HL-60 (cell line): Measurements from ENCODE around the gene UBE2E1.
"Not testable (repeated sequence)": the region's sequence is repeated elsewhere in the genome, so short reads cannot be mapped to it uniquely, and the experiment has no call there.

ENCODE experiments used
- DNase-seq, 2 experiments: peaks; one replicate each; pipeline ENCODE4 v3.0.0-alpha.2; 2010 to 2020; ENCODE audit warnings: low read depth in 1 of 2, low spot score in 1 of 2
- H3K27ac ChIP-seq: fragments of 250-450 bp; sonication (Bioruptor Pico); replicated peaks from 2 replicates; pipeline ENCODE4 v1.5.1; 2020; ENCODE audit warnings: mild to moderate bottlenecking, moderate library complexity
- H3K27me3 ChIP-seq: fragments of 250-450 bp; sonication (Bioruptor Pico); 2 replicates; pipeline ENCODE4 v1.5.1; 2021; ENCODE audit warnings: mild to moderate bottlenecking, moderate library complexity; ENCODE audit not compliant: insufficient read depth, poor library complexity, severe bottlenecking
- H3K4me3 ChIP-seq: replicated peaks from 2 replicates; pipeline ENCODE4 v1.5.1; 2011; ENCODE audit warnings: mild to moderate bottlenecking, control low read depth, low read length; ENCODE audit not compliant: insufficient read depth
- GABPA ChIP-seq: IDR thresholded peaks from 2 replicates; pipeline ENCODE4 v1.6.1; 2012; ENCODE audit warnings: low read depth
- POLR2AphosphoS5 ChIP-seq: IDR thresholded peaks from 2 replicates; pipeline ENCODE4 v1.6.1; 2012; ENCODE audit warnings: low read depth
- SPI1 ChIP-seq: IDR thresholded peaks from 2 replicates; pipeline ENCODE4 v1.6.1; 2012; ENCODE audit warnings: low read depth, mild to moderate bottlenecking, borderline replicate concordance
- TF ChIP-seq, protein P1 (sequence below): IDR thresholded peaks from one replicate; pipeline ENCODE4 v1.5.1; 2011; ENCODE audit warnings: low read length, control low read depth, inconsistent platforms; ENCODE audit not compliant: insufficient read depth
- TF ChIP-seq, protein P2 (sequence below): IDR thresholded peaks from 2 replicates; pipeline ENCODE4 v1.6.1; 2012; ENCODE audit warnings: low read depth; ENCODE audit not compliant: insufficient replicate concordance

Gene UBE2E1

DNA sequence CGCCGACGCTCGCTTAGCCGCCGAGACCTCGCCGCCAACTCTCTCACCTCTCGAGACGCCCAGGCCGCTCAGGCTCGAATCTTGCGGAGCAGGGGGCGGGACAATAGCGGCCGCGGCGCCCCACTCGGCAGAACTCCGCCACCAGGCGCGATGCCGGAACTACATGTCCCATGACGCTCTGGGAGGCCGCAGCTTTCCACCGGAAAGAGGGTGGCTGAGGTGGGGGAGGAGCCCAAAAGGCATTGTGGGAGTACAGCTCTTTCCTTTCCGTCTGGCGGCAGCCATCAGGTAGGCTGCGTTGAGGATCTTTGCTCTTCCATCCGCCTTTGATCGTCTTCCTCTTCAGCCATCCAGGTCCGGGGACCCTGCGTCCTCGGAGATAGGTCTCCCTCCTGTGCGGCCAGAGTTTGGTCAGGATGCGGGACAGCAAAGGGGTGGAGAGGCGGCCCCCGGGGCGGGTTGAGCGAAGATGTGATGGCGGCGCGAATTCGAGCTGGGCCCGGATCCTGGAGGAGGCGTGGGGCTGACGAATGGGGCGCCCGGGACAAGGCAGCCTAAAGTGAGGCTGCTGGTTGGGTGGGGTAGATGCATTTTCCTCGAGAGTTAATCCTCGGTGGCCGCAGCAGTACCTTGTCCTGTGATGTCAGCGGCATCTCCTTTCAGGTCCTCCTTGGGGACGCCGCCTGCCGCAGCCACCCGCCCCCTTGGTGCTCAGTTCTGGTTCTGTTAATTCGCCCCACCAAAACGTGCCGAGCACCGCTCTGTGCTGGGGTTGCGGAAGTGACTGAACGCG is 111.3 kb downstream of the UBE2E1 start, which contains the start of the genes NKIRAS1 and RPL15:
Gene NKIRAS1, minus strand, starts transcription at position 105 of the 793 bp plus-strand sequence. CDS start 6,086 bp downstream, outside the sequence.
Gene RPL15, plus strand, starts transcription at position 247 of the 793 bp plus-strand sequence. CDS start 728 bp downstream, outside the sequence.
- TF ChIP-seq GABPA (peak; percentile 84), POLR2AphosphoS5 (peak; percentile 100), SPI1 (0 out of 2 replicates have a peak, but pooled peaks have one; percentile 61)
- TF ChIP-seq, protein P1, sequence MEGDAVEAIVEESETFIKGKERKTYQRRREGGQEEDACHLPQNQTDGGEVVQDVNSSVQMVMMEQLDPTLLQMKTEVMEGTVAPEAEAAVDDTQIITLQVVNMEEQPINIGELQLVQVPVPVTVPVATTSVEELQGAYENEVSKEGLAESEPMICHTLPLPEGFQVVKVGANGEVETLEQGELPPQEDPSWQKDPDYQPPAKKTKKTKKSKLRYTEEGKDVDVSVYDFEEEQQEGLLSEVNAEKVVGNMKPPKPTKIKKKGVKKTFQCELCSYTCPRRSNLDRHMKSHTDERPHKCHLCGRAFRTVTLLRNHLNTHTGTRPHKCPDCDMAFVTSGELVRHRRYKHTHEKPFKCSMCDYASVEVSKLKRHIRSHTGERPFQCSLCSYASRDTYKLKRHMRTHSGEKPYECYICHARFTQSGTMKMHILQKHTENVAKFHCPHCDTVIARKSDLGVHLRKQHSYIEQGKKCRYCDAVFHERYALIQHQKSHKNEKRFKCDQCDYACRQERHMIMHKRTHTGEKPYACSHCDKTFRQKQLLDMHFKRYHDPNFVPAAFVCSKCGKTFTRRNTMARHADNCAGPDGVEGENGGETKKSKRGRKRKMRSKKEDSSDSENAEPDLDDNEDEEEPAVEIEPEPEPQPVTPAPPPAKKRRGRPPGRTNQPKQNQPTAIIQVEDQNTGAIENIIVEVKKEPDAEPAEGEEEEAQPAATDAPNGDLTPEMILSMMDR: no peak
- TF ChIP-seq, protein P2, sequence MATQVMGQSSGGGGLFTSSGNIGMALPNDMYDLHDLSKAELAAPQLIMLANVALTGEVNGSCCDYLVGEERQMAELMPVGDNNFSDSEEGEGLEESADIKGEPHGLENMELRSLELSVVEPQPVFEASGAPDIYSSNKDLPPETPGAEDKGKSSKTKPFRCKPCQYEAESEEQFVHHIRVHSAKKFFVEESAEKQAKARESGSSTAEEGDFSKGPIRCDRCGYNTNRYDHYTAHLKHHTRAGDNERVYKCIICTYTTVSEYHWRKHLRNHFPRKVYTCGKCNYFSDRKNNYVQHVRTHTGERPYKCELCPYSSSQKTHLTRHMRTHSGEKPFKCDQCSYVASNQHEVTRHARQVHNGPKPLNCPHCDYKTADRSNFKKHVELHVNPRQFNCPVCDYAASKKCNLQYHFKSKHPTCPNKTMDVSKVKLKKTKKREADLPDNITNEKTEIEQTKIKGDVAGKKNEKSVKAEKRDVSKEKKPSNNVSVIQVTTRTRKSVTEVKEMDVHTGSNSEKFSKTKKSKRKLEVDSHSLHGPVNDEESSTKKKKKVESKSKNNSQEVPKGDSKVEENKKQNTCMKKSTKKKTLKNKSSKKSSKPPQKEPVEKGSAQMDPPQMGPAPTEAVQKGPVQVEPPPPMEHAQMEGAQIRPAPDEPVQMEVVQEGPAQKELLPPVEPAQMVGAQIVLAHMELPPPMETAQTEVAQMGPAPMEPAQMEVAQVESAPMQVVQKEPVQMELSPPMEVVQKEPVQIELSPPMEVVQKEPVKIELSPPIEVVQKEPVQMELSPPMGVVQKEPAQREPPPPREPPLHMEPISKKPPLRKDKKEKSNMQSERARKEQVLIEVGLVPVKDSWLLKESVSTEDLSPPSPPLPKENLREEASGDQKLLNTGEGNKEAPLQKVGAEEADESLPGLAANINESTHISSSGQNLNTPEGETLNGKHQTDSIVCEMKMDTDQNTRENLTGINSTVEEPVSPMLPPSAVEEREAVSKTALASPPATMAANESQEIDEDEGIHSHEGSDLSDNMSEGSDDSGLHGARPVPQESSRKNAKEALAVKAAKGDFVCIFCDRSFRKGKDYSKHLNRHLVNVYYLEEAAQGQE: peak; percentile 84

DNA sequence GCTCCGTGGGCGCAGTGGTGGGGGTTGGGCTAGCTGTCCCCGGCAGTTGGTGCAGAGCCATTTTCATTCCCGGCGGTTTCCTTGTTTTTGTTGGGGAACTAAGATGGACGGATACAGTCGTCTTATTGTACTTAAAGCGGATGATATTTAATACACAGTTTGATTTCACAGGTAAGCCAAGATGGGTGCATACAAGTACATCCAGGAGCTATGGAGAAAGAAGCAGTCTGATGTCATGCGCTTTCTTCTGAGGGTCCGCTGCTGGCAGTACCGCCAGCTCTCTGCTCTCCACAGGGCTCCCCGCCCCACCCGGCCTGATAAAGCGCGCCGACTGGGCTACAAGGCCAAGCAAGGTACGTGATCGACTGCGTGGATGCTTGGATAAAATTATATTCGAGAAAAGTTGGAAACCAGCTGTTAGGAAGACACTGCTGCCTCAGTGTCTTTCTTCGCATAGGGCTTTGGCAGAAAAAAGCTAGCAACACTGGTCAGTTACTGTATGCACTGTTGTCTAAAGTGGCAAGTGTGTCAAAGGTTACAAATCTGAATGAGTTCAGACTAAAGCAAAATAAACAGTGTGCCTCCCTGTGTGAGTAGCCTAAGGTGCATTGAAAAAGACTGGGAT is 112.0 kb downstream of the UBE2E1 start:
- DNase-seq: peak in 1 of 2 experiments; percentile 80
- H3K27me3 ChIP-seq: not testable (repeated sequence)
- Histone ChIP-seq H3K27ac (peak overlapping the region; percentile 93), H3K4me3 (peak overlapping the region; percentile 87)

More for the DNA sequence above, 111.3 kb downstream of the UBE2E1 start, which contains the start of the genes NKIRAS1 and RPL15:
- DNase-seq: peak; percentile 91 to 98
- H3K27ac ChIP-seq: peak within 1 kb of the TSS; percentile 93
- H3K4me3 ChIP-seq: peak within 1 kb of the TSS; percentile 87
- no peaks in the 10 kb centered on the region for H3K27me3 ChIP-seq

DNA sequence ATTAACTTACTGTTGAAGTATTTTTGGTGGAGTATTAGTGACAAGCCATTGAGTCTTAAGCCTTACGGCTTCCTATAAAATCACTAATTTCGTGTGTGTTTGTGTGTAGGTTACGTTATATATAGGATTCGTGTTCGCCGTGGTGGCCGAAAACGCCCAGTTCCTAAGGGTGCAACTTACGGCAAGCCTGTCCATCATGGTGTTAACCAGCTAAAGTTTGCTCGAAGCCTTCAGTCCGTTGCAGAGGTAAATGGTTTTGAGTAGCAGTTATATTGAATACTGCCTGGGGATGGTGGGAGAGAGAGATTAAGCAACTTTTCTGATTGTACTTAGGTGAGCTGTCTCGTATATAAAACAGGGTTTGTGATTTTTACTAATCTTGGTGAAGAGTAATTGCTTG is 112.6 kb downstream of the UBE2E1 start:
- Histone ChIP-seq H3K4me3 (peak overlapping the region; percentile 87), H3K27ac (peak overlapping the region; percentile 93)
- DNase-seq, H3K27me3 ChIP-seq: not testable (repeated sequence)
- TF ChIP-seq POLR2AphosphoS5: 0 out of 2 replicates have a peak, but pooled peaks have one; percentile 18

DNA sequence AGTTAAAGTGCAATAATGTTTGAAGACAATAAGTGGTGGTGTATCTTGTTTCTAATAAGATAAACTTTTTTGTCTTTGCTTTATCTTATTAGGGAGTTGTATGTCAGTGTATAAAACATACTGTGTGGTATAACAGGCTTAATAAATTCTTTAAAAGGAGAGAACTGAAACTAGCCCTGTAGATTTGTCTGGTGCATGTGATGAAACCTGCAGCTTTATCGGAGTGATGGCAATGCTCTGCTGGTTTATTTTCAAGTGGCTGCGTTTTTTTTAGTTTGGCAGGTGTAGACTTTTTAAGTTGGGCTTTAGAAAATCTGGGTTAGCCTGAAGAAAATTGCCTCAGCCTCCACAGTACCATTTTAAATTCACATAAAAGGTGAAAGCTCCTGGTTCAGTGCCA is 113.9 kb downstream of the UBE2E1 start:
- Histone ChIP-seq H3K4me3 (0 out of 2 replicates have a peak overlapping the region, but pooled peaks have one; percentile 87), H3K27me3 (no peaks in the 10 kb centered on the region), H3K27ac (no peak overlapping the region)
- DNase-seq: no peak
- TF ChIP-seq, protein P1: no peak
- TF ChIP-seq, protein P2: no peak
- TF ChIP-seq SPI1: no peak
- TF ChIP-seq POLR2AphosphoS5: no peak
- no peak for TF ChIP-seq GABPA
